8988T (cell line): ENCODE data around the gene MOB3A.
"Not testable (repeated sequence)": the region's sequence is repeated elsewhere in the genome, so short reads cannot be mapped to it uniquely, and the experiment has no call there.

Experiments used
- DNase-seq: peaks from one replicate; pipeline ENCODE4 v3.0.0; 2011

The MOB3A gene

GRCh38 chr19:2043961-2044708 is 52.0 kb downstream of the MOB3A start:
- DNase-seq, result peak; percentile 52

GRCh38 chr19:2043251-2043641 is 52.9 kb downstream of the MOB3A start:
- DNase-seq, result peak; percentile 15

- no peak for DNase-seq
Observed at GRCh38 chr19:2042485-2043250, 53.5 kb downstream of the MOB3A start.

GRCh38 chr19:2041683-2042484 is 54.2 kb downstream of the MOB3A start:
- peak; percentile 75 for DNase-seq

GRCh38 chr19:2041433-2041682 is 54.8 kb downstream of the MOB3A start:
- no peak for DNase-seq

GRCh38 chr19:2040647-2041432 is 55.3 kb downstream of the MOB3A start:
- peak; percentile 34 for DNase-seq

GRCh38 chr19:2039959-2040646 is 56.0 kb downstream of the MOB3A start:
- peak; percentile 23 for DNase-seq

- peak; percentile 32 for DNase-seq
Observed at GRCh38 chr19:2039089-2039958, 56.8 kb downstream of the MOB3A start.

- DNase-seq, result no peak
Observed at GRCh38 chr19:2038284-2039088, 57.6 kb downstream of the MOB3A start.

- no peak for DNase-seq
Observed at GRCh38 chr19:2037651-2038255, 58.4 kb downstream of the MOB3A start.

GRCh38 chr19:2036424-2036823 is 59.7 kb downstream of the MOB3A start:
- no peak for DNase-seq

GRCh38 chr19:2035590-2035991 is 60.5 kb downstream of the MOB3A start:
- DNase-seq, result no peak

- no peak for DNase-seq
Observed at GRCh38 chr19:2034729-2035589, 61.2 kb downstream of the MOB3A start.

GRCh38 chr19:2034253-2034652 is 61.9 kb downstream of the MOB3A start:
- not testable (repeated sequence) for DNase-seq

GRCh38 chr19:2033825-2034159 is 62.3 kb downstream of the MOB3A start:
- no peak for DNase-seq

- no peak for DNase-seq
Observed at GRCh38 chr19:2033115-2033824, 62.9 kb downstream of the MOB3A start.

- DNase-seq, result no peak
Observed at GRCh38 chr19:2032296-2032941, 63.7 kb downstream of the MOB3A start.

GRCh38 chr19:2027361-2027760 is 68.8 kb downstream of the MOB3A start:
- no peak for DNase-seq
